Psoas muscle (tissue), 8 donors: ENCODE data around the gene ADCK1. TPM values are rescaled to one million over a fixed set of nuclear protein-coding genes. Genes with fewer than 3 reads are reported as not detected.
A peak's percentile ranks its signal among the peaks of the same experiment; 100 is the strongest.

Experiments used
- ATAC-seq, 4 donors: fragments of 200-7000 bp; cut with Tn5 transposase; one replicate each; pipeline ENCODE4 v1.9.1; 2020; ENCODE audit warnings: moderate library complexity in 3 of 4, mild to moderate bottlenecking in 2 of 4
- DNase-seq, 2 donors: peaks; one replicate each; pipeline ENCODE4 v3.0.0-alpha.2; 2020
- H3K27ac ChIP-seq: fragments of 200-600 bp; one replicate; pipeline ENCODE4 v1.8.0; 2022
- H3K27me3 ChIP-seq, 3 donors: fragments of 200-600 bp in 1 of 3; one replicate each; pipeline versions ENCODE4 v1.6.1 to v1.8.0; 2013 to 2022; ENCODE audit warnings: low read length in 2 of 3, mild to moderate bottlenecking in 2 of 3, moderate library complexity in 1 of 3; ENCODE audit not compliant: insufficient read depth in 3 of 3
- H3K36me3 ChIP-seq, 2 donors: fragments of 200-600 bp in 1 of 2; one replicate each; pipeline versions ENCODE4 v1.6.1 to v1.8.0; 2013 to 2022; ENCODE audit warnings: low read depth in 1 of 2, mild to moderate bottlenecking in 1 of 2, moderate library complexity in 1 of 2; ENCODE audit not compliant: insufficient read depth in 1 of 2
- H3K4me1 ChIP-seq: fragments of 200-600 bp; one replicate; pipeline ENCODE4 v1.8.0; 2022
- H3K4me3 ChIP-seq: fragments of 200-600 bp; one replicate; pipeline ENCODE4 v1.8.0; 2022; ENCODE audit warnings: mild to moderate bottlenecking
- H3K9me3 ChIP-seq: fragments of 200-600 bp; one replicate; pipeline ENCODE4 v1.8.0; 2022
- CTCF ChIP-seq: fragments of 200-600 bp; IDR thresholded peaks from one replicate; pipeline ENCODE4 v1.8.0; 2022; ENCODE audit warnings: antibody characterized with exemption
- WGBS, 3 donors: extraction: QIAGEN DNeasy Blood & Tissue Kit; methylation state at CpG; one replicate each; pipeline versions ENCODE4 v1.1.6 to v1.1.7; 2013; 5-methylcytosine and 5-hydroxymethylcytosine counted together
- intact Hi-C, 2 donors: fragments of 100-400 bp; cut with DNase I; formaldehyde crosslinking; loops; one replicate each; pipeline versions ENCODE4 v1.11.0 to v1.14.2; 2022
- polyA plus RNA-seq, 3 donors: library from polyadenylated mRNA; stranded (reverse); fragments of 200-250 nt; gene quantifications; one replicate each; pipeline ENCODE4 v1.2.3, GENCODE V29; 2013
- total RNA-seq, 4 donors: library from RNA; stranded (reverse); fragmentation: NEBNext Ultra II Directional in 2 of 4; extraction: Animal tissue kit (Norgen Biotek cat#: 25700) in 2 of 4; gene quantifications; one replicate each; pipeline versions ENCODE4 v1.2.1 to v1.2.4, GENCODE V29; 2021 to 2023
- donor health status: healthy with polysubstance abuse.
- donor health status: DM: no; HTN: no; CAD: no; lungs with moderate emphysema.
- donor health status: Bipolar disorder and iron deficiency.
- donor health status: healthy.
- donor health status: DM: yes; HTN: yes; CAD: no.
- donor health status: DM: no; HTN: no; CAD: no.
- donor health status: DM: no; HTN: no; CAD: no.
- donor health status: DM: yes; HTN: yes; CAD: no.

Gene ADCK1
- total and polyA plus RNA-seq, 7 donors = 3.8 to 9.1 (median 6.6) TPM

- ATAC-seq (no peak), DNase-seq (no peak)
- TF ChIP-seq CTCF = no peak
- Histone ChIP-seq H3K27me3 (no peaks in the 10 kb centered on the region), H3K9me3 (no peaks in the 10 kb centered on the region), H3K27ac (no peak overlapping the region), H3K4me1 (no peaks in the 10 kb centered on the region), H3K4me3 (no peak overlapping the region), H3K36me3 (peaks cover 8 to 73% of the 10 kb centered on the region in 2 donors)
- WGBS, 3 donors = 92 to 100% (median 96%) methylated on average over 3 of the region's 3 CpGs
- intact Hi-C loops = loop anchor here in 1 of 2 donors (10.0 kb wide), 1 partner anchor 168 kb away; no protein-coding TSS in a partner anchor
These were observed 22.8 kb downstream of the ADCK1 start for GRCh38 chr14:77822741-77823140.

GRCh38 chr14:77823378-77823777 is 23.5 kb downstream of the ADCK1 start:
- H3K27me3 ChIP-seq = no peaks in the 10 kb centered on the region
- no peak overlapping the region for H3K4me3 ChIP-seq
- intact Hi-C loops = loop anchor here in 1 of 2 donors (10.0 kb wide), 1 partner anchor 169 kb away; no protein-coding TSS in a partner anchor
- ATAC-seq (no peak), DNase-seq (no peak)
- no peak overlapping the region for H3K27ac ChIP-seq
- H3K36me3 ChIP-seq = peaks cover 8 to 69% of the 10 kb centered on the region in 2 donors
- no peaks in the 10 kb centered on the region for H3K9me3 ChIP-seq
- WGBS, 3 donors = 97 to 100% (median 100%) methylated on average over 3 of the region's 3 CpGs
- H3K4me1 ChIP-seq = no peaks in the 10 kb centered on the region
- no peak for TF ChIP-seq CTCF

- Histone ChIP-seq H3K27me3 (no peaks in the 10 kb centered on the region), H3K36me3 (peaks cover 6 to 63% of the 10 kb centered on the region in 2 donors), H3K27ac (no peak overlapping the region), H3K4me1 (no peaks in the 10 kb centered on the region), H3K9me3 (no peaks in the 10 kb centered on the region), H3K4me3 (no peak overlapping the region)
- TF ChIP-seq CTCF = no peak
- ATAC-seq (peak in 1 of 4 donors; percentile 37), DNase-seq (no peak)
- intact Hi-C loops = loop anchor here in 1 of 2 donors (10.0 kb wide), 1 partner anchor 171 kb away; no protein-coding TSS in a partner anchor
- WGBS, 3 donors = 78 to 86% (median 82%) methylated on average over 16 of the region's 16 CpGs
These were observed 26.1 kb downstream of the ADCK1 start for GRCh38 chr14:77825895-77826519.

GRCh38 chr14:77830692-77831091 is 30.8 kb downstream of the ADCK1 start:
- Histone ChIP-seq H3K27ac (no peak overlapping the region), H3K36me3 (peaks cover 0 to 27% of the 10 kb centered on the region in 2 donors), H3K27me3 (no peaks in the 10 kb centered on the region), H3K4me3 (no peak overlapping the region), H3K4me1 (no peaks in the 10 kb centered on the region), H3K9me3 (no peaks in the 10 kb centered on the region)
- WGBS, 3 donors = 95 to 97% (median 96%) methylated on average over 2 of the region's 2 CpGs
- no peak for ATAC-seq
- intact Hi-C loops = no loop called here
- no peak for DNase-seq
- TF ChIP-seq CTCF = no peak

- no peak for ATAC-seq
- TF ChIP-seq CTCF = no peak
- Histone ChIP-seq H3K4me1 (no peaks in the 10 kb centered on the region), H3K9me3 (no peaks in the 10 kb centered on the region), H3K36me3 (peaks cover 0 to 23% of the 10 kb centered on the region in 2 donors), H3K27ac (no peak overlapping the region), H3K27me3 (no peaks in the 10 kb centered on the region), H3K4me3 (no peak overlapping the region)
- WGBS, 3 donors = 17 to 42% (median 26%) methylated on average over 3 of the region's 3 CpGs
- intact Hi-C loops = no loop called here
- no peak for DNase-seq
These were observed 32.4 kb downstream of the ADCK1 start for GRCh38 chr14:77832297-77832696.
